HG03045 (cell line): ENCODE data around the gene BICD2.
A peak's percentile ranks its signal among the peaks of the same experiment; 100 is the strongest.
"Not testable (repeated sequence)": the region's sequence is repeated elsewhere in the genome, so short reads cannot be mapped to it uniquely, and the experiment has no call there.

Source experiments
- ATAC-seq: cut with Tn5 transposase; IDR thresholded peaks from one replicate; pipeline ENCODE4 v1.9.1; 2021; ENCODE audit warnings: mild to moderate bottlenecking, moderate library complexity; ENCODE audit not compliant: unreplicated experiment

Gene BICD2

GRCh38 chr9:92771309-92771708, 6.7 kb upstream of the BICD2 start:
- ATAC-seq = no peak

GRCh38 chr9:92770360-92770995, 5.8 kb upstream of the BICD2 start:
- no peak for ATAC-seq

GRCh38 chr9:92769990-92770359, 5.3 kb upstream of the BICD2 start:
- ATAC-seq = no peak

- ATAC-seq = no peak
These were observed 4.7 kb upstream of the BICD2 start for GRCh38 chr9:92769286-92769685.

GRCh38 chr9:92768816-92769215, 4.2 kb upstream of the BICD2 start:
- ATAC-seq = not testable (repeated sequence)

GRCh38 chr9:92767066-92768054, 2.7 kb upstream of the BICD2 start:
- ATAC-seq = no peak

GRCh38 chr9:92764988-92765936, 629 bp upstream of the BICD2 start:
- peak; percentile 58 for ATAC-seq

- no peak for ATAC-seq
These were observed 782 bp downstream of the BICD2 start for GRCh38 chr9:92763721-92764380.

- ATAC-seq = no peak
These were observed 1.6 kb downstream of the BICD2 start for GRCh38 chr9:92762781-92763708.

GRCh38 chr9:92762196-92762595, 2.4 kb downstream of the BICD2 start:
- ATAC-seq = no peak

- ATAC-seq = no peak
These were observed 2.9 kb downstream of the BICD2 start for GRCh38 chr9:92761686-92762085.

GRCh38 chr9:92760494-92760893, 4.1 kb downstream of the BICD2 start:
- no peak for ATAC-seq

GRCh38 chr9:92760070-92760469, 4.6 kb downstream of the BICD2 start:
- no peak for ATAC-seq

- no peak for ATAC-seq
These were observed 5.2 kb downstream of the BICD2 start for GRCh38 chr9:92759446-92759845.

GRCh38 chr9:92756792-92757191, 7.8 kb downstream of the BICD2 start:
- ATAC-seq = no peak

GRCh38 chr9:92754091-92754745, 10.4 kb downstream of the BICD2 start:
- ATAC-seq = no peak

GRCh38 chr9:92752812-92753404, 11.7 kb downstream of the BICD2 start:
- ATAC-seq = no peak

- ATAC-seq = no peak
These were observed 14.7 kb downstream of the BICD2 start for GRCh38 chr9:92749934-92750315.
